MCF 10A (cell line): Measurements from ENCODE around the gene PLD4. TPM values are rescaled to one million over a fixed set of nuclear protein-coding genes. Genes with fewer than 3 reads are reported as not detected.
"Not testable (repeated sequence)": the region's sequence is repeated elsewhere in the genome, so short reads cannot be mapped to it uniquely, and the experiment has no call there.

Experiments
- BruUV-seq: library from RNA; stranded (reverse); fragments of 400-500 nt; replicated peaks from 2 replicates; lab custom pipeline; 2021; lab: Mats Ljungman, UMichigan
- CTCF ChIA-PET: fragments of 300-600 bp; sonication (Branson Sonifier 250); formaldehyde crosslinking; extraction: SDS; loops from one replicate; lab custom pipeline; 2021; ENCODE audit warnings: antibody characterized with exemption, inconsistent platforms; lab: Yijun Ruan, JAX
- POLR2A ChIA-PET: fragments of 300-600, 350-650 bp; sonication (Branson Sonifier 250); formaldehyde crosslinking; extraction: SDS; loops from one replicate; lab custom pipeline; 2020; ENCODE audit warnings: antibody characterized with exemption, inconsistent platforms; lab: Yijun Ruan, JAX
- DNase-seq: peaks from one replicate; pipeline ENCODE4 v3.0.0-alpha.2; 2018; ENCODE audit not compliant: unreplicated experiment
- H3K27ac Mint-ChIP-seq: one replicate; pipeline ENCODE4 v1.8.0; 2022; ENCODE audit warnings: mild to moderate bottlenecking, low read depth, mixed read lengths; ENCODE audit not compliant: unreplicated experiment
- H3K27me3 Mint-ChIP-seq: one replicate; pipeline ENCODE4 v1.8.0; 2022; ENCODE audit warnings: mixed read lengths; ENCODE audit not compliant: insufficient read depth, unreplicated experiment
- H3K36me3 Mint-ChIP-seq: one replicate; pipeline ENCODE4 v1.8.0; 2022; ENCODE audit warnings: mild to moderate bottlenecking, moderate library complexity, mixed read lengths; ENCODE audit not compliant: insufficient read depth, unreplicated experiment
- H3K4me1 Mint-ChIP-seq: one replicate; pipeline ENCODE4 v1.8.0; 2022; ENCODE audit warnings: mixed read lengths; ENCODE audit not compliant: insufficient read depth, unreplicated experiment
- H3K4me3 Mint-ChIP-seq: one replicate; pipeline ENCODE4 v1.8.0; 2022; ENCODE audit warnings: mild to moderate bottlenecking, moderate library complexity, mixed read lengths; ENCODE audit not compliant: unreplicated experiment
- H3K9me3 Mint-ChIP-seq: one replicate; pipeline ENCODE4 v1.8.0; 2022; ENCODE audit warnings: mixed read lengths; ENCODE audit not compliant: unreplicated experiment
- intact Hi-C: fragments of 100-400 bp; cut with micrococcal nuclease; formaldehyde crosslinking; loops from 2 replicates; pipeline ENCODE4 v1.14.1; 2022
- total RNA-seq: library from RNA; stranded (reverse); gene quantifications from 2 replicates; pipeline ENCODE4 v1.2.3, GENCODE V29; 2022
- TF ChIP-seq, protein P1 (sequence below): fragments of 200-600 bp; IDR thresholded peaks from one replicate; pipeline ENCODE4 v1.8.0; 2022; ENCODE audit warnings: antibody characterized with exemption, mild to moderate bottlenecking; ENCODE audit not compliant: unreplicated experiment

The PLD4 gene
- total RNA-seq, 1 experiment from 2014 or later = not detected

DNA sequence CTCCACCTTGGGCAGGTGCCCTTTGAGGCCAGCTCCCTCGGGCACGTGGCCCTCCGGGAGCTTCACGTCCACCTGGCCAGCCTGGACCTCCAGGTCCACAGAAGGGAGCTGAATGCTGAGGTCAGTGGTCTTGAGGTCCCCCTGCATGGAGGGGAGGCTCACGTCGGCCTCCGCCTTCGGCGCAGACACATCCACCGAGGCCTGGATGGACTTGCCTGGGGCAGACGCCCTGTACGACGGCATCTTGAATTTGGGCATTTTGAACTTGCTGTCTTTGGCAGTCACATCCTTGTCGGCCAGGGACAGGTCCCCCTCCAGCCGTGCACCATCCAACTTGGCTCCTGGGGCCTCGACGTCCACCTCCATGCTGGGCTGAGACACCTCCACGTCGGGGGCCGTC lies 20.6 kb downstream of the PLD4 start:
- POLR2A ChIA-PET, CTCF ChIA-PET, H3K27ac Mint-ChIP-seq, intact Hi-C loops, H3K9me3 Mint-ChIP-seq, H3K27me3 Mint-ChIP-seq, DNase-seq, H3K4me1 Mint-ChIP-seq, H3K4me3 Mint-ChIP-seq, BruUV-seq: not testable (repeated sequence)
- peaks cover 100% of the 10 kb centered on the region for H3K36me3 Mint-ChIP-seq

DNA sequence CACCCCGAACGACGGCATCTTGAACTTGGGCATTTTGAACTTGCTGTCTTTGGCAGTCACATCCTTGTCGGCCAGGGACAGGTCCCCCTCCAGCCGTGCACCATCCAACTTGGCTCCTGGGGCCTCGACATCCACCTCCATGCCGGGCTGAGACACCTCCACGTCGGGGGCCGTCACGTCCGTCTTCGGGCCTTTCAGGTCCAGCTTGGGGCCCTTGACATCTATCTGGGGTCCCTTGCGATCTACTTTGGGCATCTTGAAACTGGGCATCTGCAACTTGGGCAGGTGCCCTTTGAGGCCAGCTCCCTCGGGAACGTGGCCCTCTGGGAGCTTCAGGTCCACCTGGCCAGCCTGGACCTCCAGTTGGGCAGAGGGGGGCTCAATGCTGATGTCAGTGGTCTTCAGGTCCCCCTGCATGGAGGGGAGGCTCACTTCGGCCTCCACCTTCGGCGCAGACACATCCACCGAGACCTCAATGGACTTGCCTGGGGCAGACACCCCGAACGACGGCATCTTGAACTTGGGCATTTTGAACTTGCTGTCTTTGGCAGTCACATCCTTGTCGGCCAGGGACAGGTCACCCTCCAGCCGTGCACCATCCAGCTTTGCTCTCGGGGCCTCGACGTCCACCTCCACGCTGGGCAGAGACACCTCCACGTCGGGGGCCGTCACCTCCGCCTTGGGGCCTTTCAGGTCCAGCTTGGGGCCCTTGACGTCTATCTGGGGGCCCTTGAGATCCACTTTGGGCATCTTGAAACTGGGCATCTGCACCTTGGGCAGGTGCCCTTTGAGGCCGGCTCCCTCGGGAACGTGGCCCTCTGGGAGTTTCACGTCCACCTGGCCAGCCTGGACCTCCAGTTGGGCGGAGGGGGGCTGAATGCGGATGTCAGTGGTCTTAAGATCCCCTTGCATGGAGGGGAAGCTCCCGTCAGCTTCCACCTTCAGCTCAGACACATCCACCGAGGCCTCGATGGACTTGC lies 21.6 kb downstream of the PLD4 start:
- H3K4me3 Mint-ChIP-seq, H3K27me3 Mint-ChIP-seq, H3K27ac Mint-ChIP-seq, H3K9me3 Mint-ChIP-seq, BruUV-seq, H3K4me1 Mint-ChIP-seq, intact Hi-C loops, DNase-seq, POLR2A ChIA-PET: not testable (repeated sequence)
- CTCF ChIA-PET = interaction anchor here (0.6 kb wide), 1 partner anchor 102 kb away, joined by 3 read pairs; no protein-coding TSS in a partner anchor
- peaks cover 100% of the 10 kb centered on the region for H3K36me3 Mint-ChIP-seq

- BruUV-seq, CTCF ChIA-PET, H3K4me1 Mint-ChIP-seq, DNase-seq, H3K27ac Mint-ChIP-seq, H3K9me3 Mint-ChIP-seq, POLR2A ChIA-PET, H3K27me3 Mint-ChIP-seq, H3K4me3 Mint-ChIP-seq, intact Hi-C loops: not testable (repeated sequence)
- H3K36me3 Mint-ChIP-seq = peaks cover 100% of the 10 kb centered on the region
Observed at GRCh38 chr14:104947201-104947600, 22.5 kb downstream of the PLD4 start.

GRCh38 chr14:104947881-104948735 lies 23.4 kb downstream of the PLD4 start:
- H3K4me1 Mint-ChIP-seq, intact Hi-C loops, H3K27me3 Mint-ChIP-seq: not testable (repeated sequence)

GRCh38 chr14:104948736-104949031 lies 24.0 kb downstream of the PLD4 start:
- TF ChIP-seq, protein P1, sequence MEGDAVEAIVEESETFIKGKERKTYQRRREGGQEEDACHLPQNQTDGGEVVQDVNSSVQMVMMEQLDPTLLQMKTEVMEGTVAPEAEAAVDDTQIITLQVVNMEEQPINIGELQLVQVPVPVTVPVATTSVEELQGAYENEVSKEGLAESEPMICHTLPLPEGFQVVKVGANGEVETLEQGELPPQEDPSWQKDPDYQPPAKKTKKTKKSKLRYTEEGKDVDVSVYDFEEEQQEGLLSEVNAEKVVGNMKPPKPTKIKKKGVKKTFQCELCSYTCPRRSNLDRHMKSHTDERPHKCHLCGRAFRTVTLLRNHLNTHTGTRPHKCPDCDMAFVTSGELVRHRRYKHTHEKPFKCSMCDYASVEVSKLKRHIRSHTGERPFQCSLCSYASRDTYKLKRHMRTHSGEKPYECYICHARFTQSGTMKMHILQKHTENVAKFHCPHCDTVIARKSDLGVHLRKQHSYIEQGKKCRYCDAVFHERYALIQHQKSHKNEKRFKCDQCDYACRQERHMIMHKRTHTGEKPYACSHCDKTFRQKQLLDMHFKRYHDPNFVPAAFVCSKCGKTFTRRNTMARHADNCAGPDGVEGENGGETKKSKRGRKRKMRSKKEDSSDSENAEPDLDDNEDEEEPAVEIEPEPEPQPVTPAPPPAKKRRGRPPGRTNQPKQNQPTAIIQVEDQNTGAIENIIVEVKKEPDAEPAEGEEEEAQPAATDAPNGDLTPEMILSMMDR = no peak
- intact Hi-C loops = no loop called here
- CTCF ChIA-PET = no interaction called here
- no peak for DNase-seq
- Mint-ChIP-seq H3K4me3 (no peak overlapping the region), H3K4me1 (no peaks in the 10 kb centered on the region), H3K27ac (no peak overlapping the region), H3K27me3 (no peaks in the 10 kb centered on the region), H3K9me3 (peaks cover 6% of the 10 kb centered on the region), H3K36me3 (peaks cover 100% of the 10 kb centered on the region)
- no TSS peak for BruUV-seq
- POLR2A ChIA-PET = no interaction called here

More at GRCh38 chr14:104947881-104948735, 23.4 kb downstream of the PLD4 start:
- BruUV-seq, CTCF ChIA-PET, H3K9me3 Mint-ChIP-seq, H3K4me3 Mint-ChIP-seq, DNase-seq, H3K27ac Mint-ChIP-seq: not testable (repeated sequence)
- H3K36me3 Mint-ChIP-seq = peaks cover 100% of the 10 kb centered on the region
- POLR2A ChIA-PET = interaction anchor here (0.7 kb wide), 1 partner anchor 10 kb away, joined by 3 read pairs; no protein-coding TSS in a partner anchor

DNA sequence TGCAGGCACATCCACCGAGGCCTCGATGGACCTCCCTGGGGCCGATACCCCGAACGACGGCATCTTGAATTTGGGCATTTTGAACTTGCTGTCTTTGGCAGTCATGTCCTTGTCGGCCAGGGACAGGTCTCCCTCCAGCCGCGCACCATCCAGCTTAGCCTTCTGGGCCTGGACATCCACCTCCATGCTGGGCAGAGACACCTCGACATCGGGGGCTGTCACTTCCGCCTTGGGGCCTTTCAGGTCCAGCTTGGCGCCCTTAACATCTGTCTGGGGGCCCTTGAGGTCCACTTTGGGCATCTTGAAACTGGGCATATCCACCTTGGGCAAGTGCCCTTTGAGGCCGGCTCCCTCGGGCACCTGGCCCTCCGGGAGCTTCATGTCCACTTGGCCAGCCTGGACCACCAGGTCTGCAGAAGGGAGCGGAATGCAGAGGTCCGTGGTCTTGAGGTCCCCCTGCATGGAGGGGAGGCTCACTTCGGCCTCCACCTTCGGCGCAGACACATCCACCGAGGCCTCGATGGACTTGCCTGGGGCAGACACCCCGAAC lies 24.8 kb downstream of the PLD4 start:
- DNase-seq, CTCF ChIA-PET, intact Hi-C loops, H3K4me1 Mint-ChIP-seq, BruUV-seq, POLR2A ChIA-PET, H3K27me3 Mint-ChIP-seq, H3K4me3 Mint-ChIP-seq, H3K27ac Mint-ChIP-seq, H3K9me3 Mint-ChIP-seq: not testable (repeated sequence)
- H3K36me3 Mint-ChIP-seq = peaks cover 100% of the 10 kb centered on the region
